Ishikawa (cell line): Measurements from ENCODE around the gene PALLD.

Source experiments
- CEBPB ChIP-seq: IDR thresholded peaks from 2 replicates; pipeline ENCODE4 v1.6.1; 2012
- CREB1 ChIP-seq: IDR thresholded peaks from 2 replicates; pipeline ENCODE4 v1.6.1; 2012; ENCODE audit warnings: low read depth
- EGR1 ChIP-seq: IDR thresholded peaks from 2 replicates; pipeline ENCODE4 v1.6.1; 2012
- EP300 ChIP-seq: IDR thresholded peaks from 2 replicates; pipeline ENCODE4 v1.6.1; 2012; ENCODE audit warnings: borderline replicate concordance
- MAX ChIP-seq: IDR thresholded peaks from 2 replicates; pipeline ENCODE4 v1.6.1; 2012
- NFIC ChIP-seq: IDR thresholded peaks from 2 replicates; pipeline ENCODE4 v1.6.1; 2012
- RAD21 ChIP-seq: IDR thresholded peaks from 2 replicates; pipeline ENCODE4 v1.6.1; 2012; ENCODE audit warnings: low read depth
- REST ChIP-seq: IDR thresholded peaks from 2 replicates; pipeline ENCODE4 v1.6.1; 2012; ENCODE audit warnings: low read depth, mild to moderate bottlenecking
- TAF1 ChIP-seq: IDR thresholded peaks from 2 replicates; pipeline ENCODE4 v1.6.1; 2012; ENCODE audit warnings: low read depth, mild to moderate bottlenecking
- TCF12 ChIP-seq: IDR thresholded peaks from 2 replicates; pipeline ENCODE4 v1.6.1; 2012; ENCODE audit warnings: low read depth
- TEAD4 ChIP-seq: IDR thresholded peaks from 2 replicates; pipeline ENCODE4 v1.6.1; 2012
- USF1 ChIP-seq: IDR thresholded peaks from 2 replicates; pipeline ENCODE4 v1.6.1; 2012
- YY1 ChIP-seq: IDR thresholded peaks from 2 replicates; pipeline ENCODE4 v1.6.1; 2012; ENCODE audit warnings: low read depth
- ZBTB7A ChIP-seq: IDR thresholded peaks from 2 replicates; pipeline ENCODE4 v1.6.1; 2012; ENCODE audit warnings: low read depth

Gene PALLD

GRCh38 chr4:168713253-168713652 lies 216.4 kb downstream of the PALLD start:
- TF ChIP-seq NFIC: no peak
- TF ChIP-seq TAF1: no peak
- no peak for TF ChIP-seq RAD21
- no peak for TF ChIP-seq TEAD4
- TF ChIP-seq ZBTB7A: no peak
- no peak for TF ChIP-seq REST
- TF ChIP-seq MAX: no peak
- TF ChIP-seq USF1: no peak
- TF ChIP-seq TCF12: no peak
- no peak for TF ChIP-seq CEBPB
- TF ChIP-seq EGR1: no peak
- no peak for TF ChIP-seq YY1
- TF ChIP-seq CREB1: no peak
- TF ChIP-seq EP300: no peak

- no peak for TF ChIP-seq USF1
- TF ChIP-seq CEBPB: no peak
Observed at GRCh38 chr4:168715896-168716295, 219.0 kb downstream of the PALLD start.

- TF ChIP-seq TEAD4: no peak
- no peak for TF ChIP-seq CREB1
- TF ChIP-seq RAD21: no peak
- no peak for TF ChIP-seq NFIC
- TF ChIP-seq YY1: no peak
- TF ChIP-seq CEBPB: no peak
Observed at GRCh38 chr4:168716406-168717129, 219.7 kb downstream of the PALLD start.

- no peak for TF ChIP-seq EP300
- TF ChIP-seq TCF12: no peak
- TF ChIP-seq EGR1: no peak
- TF ChIP-seq MAX: no peak
- no peak for TF ChIP-seq REST
- no peak for TF ChIP-seq USF1
Observed at GRCh38 chr4:168717847-168718246, 221.0 kb downstream of the PALLD start.

- TF ChIP-seq USF1 (no peak), MAX (no peak), REST (no peak), CEBPB (no peak), YY1 (no peak), RAD21 (no peak), CREB1 (no peak), ZBTB7A (no peak)
Observed at GRCh38 chr4:168719725-168720124, 222.9 kb downstream of the PALLD start.
